Lower lobe of right lung (tissue), 2 donors: ENCODE results near the gene SLC38A11. TPM values are rescaled to one million over a fixed set of nuclear protein-coding genes. Genes with fewer than 3 reads are reported as not detected.

Source experiments
- ATAC-seq, 2 donors: fragments of 200-7000 bp; cut with Tn5 transposase; one replicate each; pipeline ENCODE4 v1.9.1; 2020 to 2022; ENCODE audit warnings: mild to moderate bottlenecking in 2 of 2, moderate library complexity in 2 of 2
- DNase-seq: peaks from one replicate; pipeline ENCODE4 v3.0.0-alpha.2; 2020
- H3K27ac ChIP-seq: fragments of 200-600 bp; one replicate; pipeline ENCODE4 v1.8.0; 2022
- H3K27me3 ChIP-seq: fragments of 200-600 bp; one replicate; pipeline ENCODE4 v1.8.0; 2022; ENCODE audit warnings: low read depth
- H3K36me3 ChIP-seq: fragments of 200-600 bp; one replicate; pipeline ENCODE4 v1.8.0; 2022; ENCODE audit warnings: mild to moderate bottlenecking
- H3K4me1 ChIP-seq: fragments of 200-600 bp; one replicate; pipeline ENCODE4 v1.8.0; 2022
- H3K4me3 ChIP-seq: fragments of 200-600 bp; one replicate; pipeline ENCODE4 v1.8.0; 2022; ENCODE audit warnings: mild to moderate bottlenecking
- H3K9me3 ChIP-seq: fragments of 200-600 bp; one replicate; pipeline ENCODE4 v1.8.0; 2022
- CTCF ChIP-seq: fragments of 200-600 bp; IDR thresholded peaks from one replicate; pipeline ENCODE4 v1.8.0; 2022; ENCODE audit warnings: antibody characterized with exemption, mild to moderate bottlenecking
- intact Hi-C: fragments of 100-400 bp; cut with DNase I; formaldehyde crosslinking; loops from one replicate; pipeline ENCODE4 v1.11.0; 2022
- total RNA-seq: library from RNA; stranded (reverse); fragmentation: NEBNext Ultra II Directional; extraction: Animal tissue kit (Norgen Biotek cat#: 25700); gene quantifications from one replicate; pipeline ENCODE4 v1.2.1, GENCODE V29; 2021
- donor health status: DM: no; HTN: yes; CAD: no; lungs with severe emphysema.

The SLC38A11 gene
- total RNA-seq, 1 donor from 2014 or later: 0.44 TPM

DNA sequence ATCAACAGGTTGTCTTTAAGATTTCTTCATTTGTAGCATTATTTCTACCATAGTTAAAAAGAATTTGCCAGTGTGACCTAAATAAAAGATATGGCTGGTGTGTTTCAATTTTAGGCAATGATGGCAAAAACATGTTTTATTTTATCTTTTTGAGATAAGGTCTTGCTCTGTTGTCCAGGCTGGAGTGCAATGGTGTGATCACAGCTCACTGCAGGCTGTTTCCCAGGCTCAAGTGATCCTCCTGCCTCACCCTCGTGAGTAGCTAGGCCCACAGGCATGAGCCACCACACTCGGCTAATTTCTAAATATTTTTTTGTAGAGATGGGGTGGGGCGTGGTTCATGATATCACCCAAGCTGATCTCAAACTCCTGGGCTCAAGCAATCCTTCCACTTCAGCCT is 66.7 kb downstream of the SLC38A11 start:
- DNase-seq (no peak), ATAC-seq (no peak)
- H3K4me1 ChIP-seq: no peaks in the 10 kb centered on the region
- H3K36me3 ChIP-seq: no peaks in the 10 kb centered on the region
- no peak overlapping the region for H3K27ac ChIP-seq
- intact Hi-C loops: no loop called here
- no peak overlapping the region for H3K4me3 ChIP-seq
- H3K9me3 ChIP-seq: no peaks in the 10 kb centered on the region
- no peak for TF ChIP-seq CTCF
- no peaks in the 10 kb centered on the region for H3K27me3 ChIP-seq

DNA sequence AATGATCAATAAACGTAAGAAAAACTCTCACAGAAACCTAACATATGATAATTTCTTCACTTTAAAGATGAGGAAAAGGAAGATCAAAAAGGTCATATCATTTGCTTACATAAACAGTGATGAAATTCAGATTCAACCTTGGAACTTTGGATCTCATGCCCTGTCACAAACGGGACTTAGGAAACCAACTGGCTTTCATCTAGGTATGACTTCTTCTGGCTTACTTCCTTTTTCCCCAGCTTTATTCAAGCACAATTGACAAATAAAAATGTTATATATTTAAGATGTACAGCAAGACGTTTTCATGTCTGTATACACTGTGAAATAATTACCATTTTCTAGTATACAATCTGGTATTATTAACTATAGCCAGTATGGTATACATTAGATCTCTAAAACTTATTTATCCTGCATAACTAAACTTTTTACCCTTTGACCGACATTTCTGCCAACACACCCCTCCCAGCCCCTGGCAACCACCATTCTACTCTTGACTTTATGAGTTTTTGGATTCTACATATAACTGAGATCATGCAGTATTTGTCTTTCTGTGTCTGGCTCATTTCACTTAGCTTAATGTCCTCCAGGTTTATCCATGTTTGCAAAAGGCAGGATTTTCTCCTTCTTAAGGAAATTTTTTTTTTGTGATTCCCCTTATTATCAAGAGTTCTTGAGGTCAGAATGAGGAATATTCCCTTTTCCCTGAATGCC is 67.7 kb downstream of the SLC38A11 start:
- Histone ChIP-seq H3K4me1 (no peaks in the 10 kb centered on the region), H3K4me3 (no peak overlapping the region), H3K9me3 (no peaks in the 10 kb centered on the region), H3K27me3 (no peaks in the 10 kb centered on the region), H3K36me3 (no peaks in the 10 kb centered on the region), H3K27ac (no peak overlapping the region)
- intact Hi-C loops: no loop called here
- TF ChIP-seq CTCF: no peak
- DNase-seq (no peak), ATAC-seq (no peak)

DNA sequence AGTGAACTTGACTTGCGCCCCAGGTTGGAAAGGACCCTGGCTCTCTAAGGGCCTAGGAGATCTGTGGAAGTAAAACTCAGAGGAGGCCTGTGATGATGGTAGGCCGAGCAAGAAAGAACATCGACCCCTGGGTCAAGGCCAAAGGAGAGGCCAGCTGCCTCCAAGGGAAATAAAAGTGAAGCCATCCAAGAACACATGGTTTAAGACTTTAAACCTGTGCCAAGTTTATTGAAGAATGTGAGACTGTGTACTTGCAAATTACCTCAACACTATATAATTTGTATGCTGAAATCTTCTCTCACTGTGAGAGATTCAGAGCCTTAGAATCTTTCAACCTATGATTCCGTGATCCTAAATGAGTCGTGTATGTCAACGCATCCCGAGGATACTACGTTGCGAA is 73.0 kb downstream of the SLC38A11 start:
- TF ChIP-seq CTCF: no peak
- no peak overlapping the region for H3K4me3 ChIP-seq
- H3K4me1 ChIP-seq: no peaks in the 10 kb centered on the region
- intact Hi-C loops: no loop called here
- no peaks in the 10 kb centered on the region for H3K27me3 ChIP-seq
- no peak overlapping the region for H3K27ac ChIP-seq
- H3K9me3 ChIP-seq: no peaks in the 10 kb centered on the region
- DNase-seq (no peak), ATAC-seq (no peak)
- H3K36me3 ChIP-seq: no peaks in the 10 kb centered on the region

GRCh38 chr2:164881524-164881923 is 73.8 kb downstream of the SLC38A11 start:
- Histone ChIP-seq H3K27ac (no peak overlapping the region), H3K9me3 (no peaks in the 10 kb centered on the region), H3K4me3 (no peak overlapping the region), H3K4me1 (no peaks in the 10 kb centered on the region), H3K27me3 (no peaks in the 10 kb centered on the region), H3K36me3 (no peaks in the 10 kb centered on the region)
- TF ChIP-seq CTCF: no peak
- no peak for DNase-seq
- no peak for ATAC-seq
- intact Hi-C loops: no loop called here

GRCh38 chr2:164879901-164880535 is 75.3 kb downstream of the SLC38A11 start:
- TF ChIP-seq CTCF: no peak
- H3K36me3 ChIP-seq: no peaks in the 10 kb centered on the region
- no peaks in the 10 kb centered on the region for H3K4me1 ChIP-seq
- intact Hi-C loops: no loop called here
- no peaks in the 10 kb centered on the region for H3K27me3 ChIP-seq
- no peak for ATAC-seq
- H3K9me3 ChIP-seq: no peaks in the 10 kb centered on the region
- DNase-seq: no peak
- H3K4me3 ChIP-seq: no peak overlapping the region
- no peak overlapping the region for H3K27ac ChIP-seq
